Kidney (tissue), 14 donors: ENCODE data around the gene ADAMTS4. TPM values are rescaled to one million over a fixed set of nuclear protein-coding genes. Genes with fewer than 3 reads are reported as not detected.
A peak's percentile ranks its signal among the peaks of the same experiment; 100 is the strongest.

Experiments
- DNase-seq, 5 donors: peaks; one replicate each; pipeline ENCODE4 v3.0.0-alpha.2; 2013 to 2020
- FAIRE-seq: peaks from 2 replicates; lab custom pipeline; 2012; peaks lifted over from hg19 to GRCh38; lab: Jason Lieb, UNC
- H3K27ac ChIP-seq, 2 donors: one replicate each; pipeline ENCODE4 v1.7.0; 2013; ENCODE audit warnings: low read depth in 2 of 2, low read length in 2 of 2, inconsistent platforms in 1 of 2
- H3K27me3 ChIP-seq: one replicate; pipeline ENCODE4 v1.7.1; 2013; ENCODE audit warnings: low read length, inconsistent platforms; ENCODE audit not compliant: control insufficient read depth, insufficient read depth
- H3K36me3 ChIP-seq, 3 donors: one replicate each; pipeline versions ENCODE4 v1.7.0 to v1.7.1; 2013; ENCODE audit warnings: low read length in 3 of 3, control low read depth in 1 of 3, inconsistent platforms in 1 of 3; ENCODE audit not compliant: insufficient read depth in 3 of 3, control insufficient read depth in 2 of 3
- H3K4me1 ChIP-seq, 3 donors: one replicate each; pipeline versions ENCODE4 v1.7.0 to v1.7.1; 2013; ENCODE audit warnings: low read length in 3 of 3, inconsistent platforms in 1 of 3, low read depth in 1 of 3; ENCODE audit not compliant: control insufficient read depth in 2 of 3, insufficient read depth in 2 of 3
- H3K4me3 ChIP-seq, 3 donors: one replicate each; pipeline versions ENCODE4 v1.7.0 to v1.8.1; 2013; ENCODE audit warnings: low read length in 3 of 3, control low read depth in 1 of 3, inconsistent platforms in 1 of 3
- H3K9ac ChIP-seq, 3 donors: one replicate each; pipeline versions ENCODE4 v1.7.0 to v1.7.1; 2013; ENCODE audit warnings: low read length in 3 of 3, control low read depth in 1 of 3, inconsistent platforms in 1 of 3
- H3K9me3 ChIP-seq, 3 donors: one replicate each; pipeline versions ENCODE4 v1.7.0 to v1.7.1; 2013; ENCODE audit warnings: low read length in 3 of 3, control low read depth in 1 of 3, inconsistent platforms in 1 of 3; ENCODE audit not compliant: control insufficient read depth in 2 of 3, insufficient read depth in 1 of 3
- CTCF ChIP-seq: IDR thresholded peaks from 3 replicates; pipeline ENCODE4 v1.5.1; 2012; ENCODE audit warnings: mild to moderate bottlenecking, moderate library complexity, borderline replicate concordance; ENCODE audit not compliant: insufficient read depth; ENCODE audit errors: extremely low read depth
- intact Hi-C: fragments of 100-400 bp; cut with DNase I; formaldehyde crosslinking; loops from one replicate; pipeline ENCODE4 v1.11.1; 2022
- polyA plus RNA-seq: library from polyadenylated mRNA; stranded (reverse); fragments of 350-450 nt; fragmentation: Illumina TruSeq; extraction: RNeasy Lipid Tissue Mini Kit (QIAGEN cat#74804); gene quantifications from one replicate; pipeline ENCODE4 v1.2.3, GENCODE V29; 2014; ENCODE audit warnings: low read depth, low replicate concordance; ENCODE audit not compliant: insufficient read depth
- total RNA-seq: library from RNA; stranded (reverse); fragmentation: NEBNext Ultra II Directional; extraction: Animal tissue kit (Norgen Biotek cat#: 25700); gene quantifications from one replicate; pipeline ENCODE4 v1.2.1, GENCODE V29; 2021
- donor health status: control.
- donor health status: control.
- donor health status: control.
- donor health status: control.
- donor health status: control.
- donor health status: DM: yes; HTN: yes; CAD: no.
- donor health status: Normal renal cell carcinoma (clear cell type).

Gene ADAMTS4
- total and polyA plus RNA-seq, 2 donors from 2014 or later, result 0.26 to 14.0 TPM

- peak within 1 kb of the TSS; percentile 97 to 99 (median 98) for H3K9ac ChIP-seq
- intact Hi-C loops, result no loop called here
- peak within 1 kb of the TSS; percentile 97 to 98 (median 98) for H3K4me3 ChIP-seq
- H3K36me3 ChIP-seq, result peaks cover 9 to 33% (median 10%) of the 10 kb centered on the region in 3 donors
- H3K4me1 ChIP-seq, result peaks cover 0 to 21% (median 12%) of the 10 kb centered on the region in 3 donors
- TF ChIP-seq CTCF, result no peak
- DNase-seq (peak; percentile 94 to 96 (median 94)), FAIRE-seq (no peak)
- peak within 1 kb of the TSS; percentile 95 to 96 for H3K27ac ChIP-seq
- H3K9me3 ChIP-seq, result no peaks in the 10 kb centered on the region
- H3K27me3 ChIP-seq, result no peaks in the 10 kb centered on the region
Measured at GRCh38 chr1:161177112-161177935, 21.5 kb downstream of the ADAMTS4 start, which contains the start of gene B4GALT3. Gene B4GALT3, minus strand, starts transcription at chr1:161177507. Its CDS starts 1,447 bp downstream, at chr1:161176060.

GRCh38 chr1:161176468-161177111, 22.3 kb downstream of the ADAMTS4 start:
- TF ChIP-seq CTCF, result no peak
- Histone ChIP-seq H3K4me1 (peaks cover 0 to 21% (median 12%) of the 10 kb centered on the region in 3 donors), H3K9ac (peak overlapping the region; percentile 97 to 99 (median 98)), H3K27me3 (no peaks in the 10 kb centered on the region), H3K36me3 (peaks cover 9 to 40% (median 15%) of the 10 kb centered on the region in 3 donors), H3K27ac (peak overlapping the region; percentile 95 to 96), H3K9me3 (no peaks in the 10 kb centered on the region), H3K4me3 (peak overlapping the region; percentile 97 to 98 (median 98))
- FAIRE-seq (no peak), DNase-seq (peak in 1 of 5 donors; percentile 39)
- intact Hi-C loops, result no loop called here

- DNase-seq, result peak in 1 of 5 donors; percentile 62
- peak overlapping the region; percentile 1 to 98 (median 97) for H3K4me3 ChIP-seq
- no peak for TF ChIP-seq CTCF
- H3K27me3 ChIP-seq, result no peaks in the 10 kb centered on the region
- H3K9ac ChIP-seq, result peak overlapping the region in 2 of 3 donors; percentile 97 to 98
- peak overlapping the region in 1 of 2 donors; percentile 40 for H3K27ac ChIP-seq
- intact Hi-C loops, result no loop called here
- H3K9me3 ChIP-seq, result no peaks in the 10 kb centered on the region
- FAIRE-seq, result no peak
- H3K36me3 ChIP-seq, result peaks cover 9 to 46% (median 15%) of the 10 kb centered on the region in 3 donors
- H3K4me1 ChIP-seq, result peaks cover 0 to 21% (median 12%) of the 10 kb centered on the region in 3 donors
Measured at GRCh38 chr1:161175771-161176453, 22.9 kb downstream of the ADAMTS4 start.
